Stomach smooth muscle (tissue), 2 donors: ENCODE measurements around the gene KLF9.

Experiments used
- H3K27ac ChIP-seq: one replicate; pipeline ENCODE4 v1.7.0; 2013; ENCODE audit warnings: mild to moderate bottlenecking, low read length, inconsistent platforms
- H3K27me3 ChIP-seq, 2 donors: one replicate each; pipeline ENCODE4 v1.7.0; 2013; ENCODE audit warnings: low read length in 2 of 2; ENCODE audit not compliant: insufficient read depth in 2 of 2, control insufficient read depth in 1 of 2
- H3K36me3 ChIP-seq, 2 donors: one replicate each; pipeline ENCODE4 v1.7.0; 2013; ENCODE audit warnings: low read length in 2 of 2; ENCODE audit not compliant: control insufficient read depth in 2 of 2, insufficient read depth in 2 of 2
- H3K4me1 ChIP-seq: one replicate; pipeline ENCODE4 v1.7.0; 2013; ENCODE audit warnings: low read length; ENCODE audit not compliant: control insufficient read depth, insufficient read depth
- H3K4me3 ChIP-seq, 2 donors: one replicate each; pipeline ENCODE4 v1.7.0; 2013; ENCODE audit warnings: low read length in 2 of 2
- H3K9ac ChIP-seq, 2 donors: one replicate each; pipeline ENCODE4 v1.7.0; 2013; ENCODE audit warnings: low read length in 2 of 2, mild to moderate bottlenecking in 1 of 2
- H3K9me3 ChIP-seq, 2 donors: one replicate each; pipeline ENCODE4 v1.7.0; 2013; ENCODE audit warnings: low read length in 2 of 2; ENCODE audit not compliant: control insufficient read depth in 2 of 2
- donor health status: healthy.
- donor health status: Pancreatic carcinoma.

The KLF9 gene

GRCh38 chr9:70389621-70390266 is 24.7 kb downstream of the KLF9 start:
- Histone ChIP-seq H3K9ac (no peak overlapping the region), H3K4me3 (peak overlapping the region; percentile 13 to 17), H3K27me3 (no peaks in the 10 kb centered on the region), H3K4me1 (peaks cover 41% of the 10 kb centered on the region), H3K27ac (peak overlapping the region; percentile 50), H3K36me3 (peaks cover 12 to 13% of the 10 kb centered on the region in 2 donors), H3K9me3 (no peaks in the 10 kb centered on the region)

- Histone ChIP-seq H3K4me3 (peak overlapping the region; percentile 13 to 17), H3K27ac (peak overlapping the region; percentile 50), H3K9me3 (no peaks in the 10 kb centered on the region), H3K36me3 (peaks cover 12 to 13% of the 10 kb centered on the region in 2 donors), H3K4me1 (peaks cover 39% of the 10 kb centered on the region), H3K9ac (no peak overlapping the region), H3K27me3 (no peaks in the 10 kb centered on the region)
Observed at GRCh38 chr9:70389188-70389587, 25.3 kb downstream of the KLF9 start.

- Histone ChIP-seq H3K9ac (no peak overlapping the region), H3K4me1 (peaks cover 30% of the 10 kb centered on the region), H3K27ac (no peak overlapping the region), H3K9me3 (no peaks in the 10 kb centered on the region), H3K4me3 (no peak overlapping the region), H3K36me3 (peaks cover 12 to 13% of the 10 kb centered on the region in 2 donors), H3K27me3 (no peaks in the 10 kb centered on the region)
Observed at GRCh38 chr9:70387663-70388062, 26.8 kb downstream of the KLF9 start.

DNA sequence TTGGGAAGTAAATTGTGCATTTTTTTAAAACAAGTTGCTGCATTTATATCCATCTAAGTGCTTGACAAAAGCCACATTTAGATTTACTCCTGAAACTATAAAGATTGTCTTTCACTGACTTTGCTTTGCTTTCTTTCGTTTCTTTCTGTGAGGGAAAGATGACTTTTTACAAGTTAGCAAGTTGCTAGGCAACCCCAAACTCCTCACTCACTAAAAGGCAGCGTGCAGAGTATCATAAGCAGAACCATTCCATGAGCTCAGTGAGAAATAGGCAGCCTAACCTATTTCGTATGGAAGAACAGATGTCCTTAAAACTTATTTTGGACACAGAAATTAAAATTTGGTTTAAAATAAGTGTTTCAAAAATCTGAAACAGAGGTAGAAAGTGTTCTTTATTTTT is 29.0 kb downstream of the KLF9 start:
- Histone ChIP-seq H3K9ac (no peak overlapping the region), H3K27ac (no peak overlapping the region), H3K4me1 (peaks cover 17% of the 10 kb centered on the region), H3K4me3 (no peak overlapping the region), H3K36me3 (peaks cover 12 to 13% of the 10 kb centered on the region in 2 donors), H3K27me3 (no peaks in the 10 kb centered on the region), H3K9me3 (no peaks in the 10 kb centered on the region)

- Histone ChIP-seq H3K27ac (peak overlapping the region; percentile 18), H3K36me3 (peaks cover 11 to 12% of the 10 kb centered on the region in 2 donors), H3K4me3 (no peak overlapping the region), H3K27me3 (no peaks in the 10 kb centered on the region), H3K9me3 (no peaks in the 10 kb centered on the region), H3K9ac (no peak overlapping the region), H3K4me1 (peaks cover 6% of the 10 kb centered on the region)
Observed at GRCh38 chr9:70382709-70383605, 31.5 kb downstream of the KLF9 start.

DNA sequence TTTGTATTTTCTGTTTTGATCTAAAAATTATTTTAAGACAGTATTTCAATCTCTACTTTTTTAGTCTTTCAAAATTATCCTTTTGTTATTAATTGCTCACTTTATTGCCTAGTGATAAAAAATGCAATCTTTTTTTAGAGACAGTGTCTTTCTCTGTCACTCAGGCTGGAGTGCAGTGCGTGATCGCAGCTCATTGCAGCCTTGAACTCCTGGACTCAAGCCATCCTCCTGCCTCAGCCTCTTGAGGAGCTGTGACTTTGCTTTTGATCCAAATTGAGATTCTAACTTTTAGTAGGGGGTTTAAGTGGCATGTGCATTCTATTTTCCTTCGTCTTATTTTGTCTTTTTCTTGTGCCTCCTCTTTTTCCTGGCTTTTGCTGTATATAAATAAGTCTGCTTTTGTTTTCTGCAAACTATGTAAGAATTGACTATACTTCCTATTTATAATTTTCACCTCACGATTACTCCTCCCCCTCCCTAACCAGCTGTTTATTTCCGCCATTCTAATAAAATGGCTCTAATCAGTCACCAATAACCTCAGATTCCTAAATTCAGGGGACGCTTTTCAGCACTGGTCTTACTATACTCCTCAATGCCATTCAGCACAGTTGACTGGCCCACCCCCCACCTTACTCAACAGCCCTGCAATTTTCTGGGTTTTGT is 32.3 kb downstream of the KLF9 start:
- no peak overlapping the region for H3K9ac ChIP-seq
- H3K9me3 ChIP-seq = no peaks in the 10 kb centered on the region
- peaks cover 6% of the 10 kb centered on the region for H3K4me1 ChIP-seq
- no peaks in the 10 kb centered on the region for H3K27me3 ChIP-seq
- no peak overlapping the region for H3K4me3 ChIP-seq
- no peak overlapping the region for H3K27ac ChIP-seq
- H3K36me3 ChIP-seq = peaks cover 7 to 8% of the 10 kb centered on the region in 2 donors

GRCh38 chr9:70374962-70375618 is 39.4 kb downstream of the KLF9 start:
- no peak overlapping the region for H3K9ac ChIP-seq

DNA sequence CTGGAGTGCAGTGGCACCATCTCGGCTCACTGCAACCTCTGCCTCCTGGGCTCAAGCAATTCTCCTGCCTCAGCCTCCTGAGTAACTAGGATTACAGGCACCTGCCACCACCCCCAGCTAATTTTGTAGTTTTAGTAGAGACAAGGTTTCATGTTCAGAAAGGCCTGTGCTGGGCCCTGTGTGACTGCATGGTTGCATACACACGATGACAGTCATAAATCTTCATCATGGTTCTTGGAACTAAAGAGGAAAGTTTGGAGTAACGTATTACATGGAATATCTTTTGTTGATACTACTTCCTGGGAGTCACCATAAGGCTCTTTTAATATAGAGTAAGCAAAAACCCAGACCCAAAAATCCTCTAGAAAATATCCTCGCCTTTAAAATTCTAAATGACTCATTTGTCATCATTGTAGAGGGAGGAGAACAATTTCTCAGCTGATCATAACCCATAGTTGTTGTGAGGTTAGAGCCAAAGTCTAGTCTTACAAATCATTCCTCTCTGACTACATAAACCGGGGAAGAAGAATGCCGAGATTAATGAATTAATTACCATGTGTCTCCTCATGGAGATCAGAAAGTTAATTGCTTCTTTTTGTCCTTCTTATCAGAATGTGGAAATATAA is 47.0 kb downstream of the KLF9 start:
- Histone ChIP-seq H3K27me3 (no peaks in the 10 kb centered on the region), H3K9ac (no peak overlapping the region), H3K9me3 (no peaks in the 10 kb centered on the region), H3K4me3 (no peak overlapping the region), H3K36me3 (no peaks in the 10 kb centered on the region), H3K27ac (no peak overlapping the region), H3K4me1 (no peaks in the 10 kb centered on the region)

More at GRCh38 chr9:70374962-70375618, 39.4 kb downstream of the KLF9 start:
- no peak overlapping the region for H3K4me3 ChIP-seq
- no peak overlapping the region for H3K27ac ChIP-seq
- H3K9me3 ChIP-seq = no peaks in the 10 kb centered on the region
- no peaks in the 10 kb centered on the region for H3K4me1 ChIP-seq
- H3K36me3 ChIP-seq = no peaks in the 10 kb centered on the region
- H3K27me3 ChIP-seq = no peaks in the 10 kb centered on the region

DNA sequence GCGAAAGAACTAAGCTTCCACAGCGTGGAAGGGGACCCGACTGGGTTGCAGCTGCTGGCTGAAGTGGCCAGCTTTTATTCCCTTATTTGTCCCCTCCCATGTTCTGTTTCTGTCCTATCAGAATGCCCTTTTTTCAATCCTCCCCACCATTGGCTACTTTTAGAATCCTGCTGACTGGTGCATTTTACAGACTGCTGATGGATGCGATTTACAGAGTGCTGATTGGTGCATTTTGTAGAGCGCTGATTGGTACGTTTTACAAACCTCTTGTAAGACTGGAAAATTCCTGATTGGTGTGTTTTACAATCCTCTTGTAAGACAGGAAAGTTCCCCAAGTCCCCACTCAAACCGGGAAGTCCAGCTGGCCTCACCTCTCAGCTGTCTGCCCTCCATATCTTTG is 50.7 kb downstream of the KLF9 start:
- H3K36me3 ChIP-seq = no peaks in the 10 kb centered on the region
- H3K9ac ChIP-seq = no peak overlapping the region
- H3K4me3 ChIP-seq = no peak overlapping the region
- no peaks in the 10 kb centered on the region for H3K9me3 ChIP-seq
- no peaks in the 10 kb centered on the region for H3K27me3 ChIP-seq
- no peak overlapping the region for H3K27ac ChIP-seq
- H3K4me1 ChIP-seq = no peaks in the 10 kb centered on the region

DNA sequence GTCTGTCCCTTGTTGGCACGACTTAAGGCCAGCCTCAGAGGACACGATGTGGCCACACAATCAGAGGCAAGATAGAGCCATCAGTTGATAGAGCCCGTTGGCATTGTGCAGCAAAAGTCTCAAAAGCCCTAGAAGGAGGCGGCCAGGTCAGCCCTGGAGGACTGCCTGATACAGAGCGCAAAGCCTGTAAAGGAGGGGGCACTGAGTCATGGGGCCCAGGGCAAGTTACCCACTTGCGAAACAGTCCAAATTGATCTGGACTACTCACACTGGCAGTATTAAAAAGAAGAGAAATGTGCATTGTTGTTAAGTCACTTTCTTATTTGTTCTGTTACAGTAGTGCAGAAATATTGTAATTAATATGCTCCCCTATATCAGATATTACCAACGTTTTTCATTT is 51.5 kb downstream of the KLF9 start:
- Histone ChIP-seq H3K9ac (no peak overlapping the region), H3K27me3 (no peaks in the 10 kb centered on the region), H3K9me3 (no peaks in the 10 kb centered on the region), H3K4me1 (no peaks in the 10 kb centered on the region), H3K27ac (no peak overlapping the region), H3K36me3 (no peaks in the 10 kb centered on the region), H3K4me3 (no peak overlapping the region)
